ENCODE measurements around the gene CA5A. TPM values are rescaled to one million over a fixed set of nuclear protein-coding genes. Genes with fewer than 3 reads are reported as not detected.
"Not testable (repeated sequence)": the region's sequence is repeated elsewhere in the genome, so short reads cannot be mapped to it uniquely, and the experiment has no call there.

Gene CA5A
- total RNA-seq, 4 donors from 2014 or later = not detected

DNA sequence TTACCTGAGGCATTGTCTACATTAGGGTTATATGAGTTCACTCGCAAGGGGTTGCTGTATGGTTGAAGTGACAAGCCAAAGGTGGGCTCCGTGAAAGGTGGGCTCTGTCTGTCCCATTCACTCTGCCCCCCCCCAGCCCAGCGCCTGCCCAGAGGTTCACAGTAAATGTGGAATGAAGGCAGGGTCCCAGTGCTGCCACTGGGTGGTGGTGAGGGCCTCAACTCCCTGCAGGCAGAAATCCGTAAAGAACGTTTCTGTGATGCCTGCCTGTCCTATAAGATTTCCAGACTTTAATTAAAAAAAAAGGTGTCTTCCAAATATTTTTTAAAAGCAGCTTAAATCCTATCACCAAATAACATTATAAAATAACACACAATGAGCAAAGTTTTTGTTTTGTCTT lies 31.4 kb downstream of the CA5A start:
- H3K4me3 ChIP-seq; H3K27me3 ChIP-seq; H3K9me3 ChIP-seq; H3K36me3 ChIP-seq; intact Hi-C loops (cut with DNase I; ENCODE audit: low total_unique reads); H3K27ac ChIP-seq; DNase-seq; ATAC-seq; H3K4me1 ChIP-seq: not testable (repeated sequence)
- in situ Hi-C loops (cut with MboI; ENCODE audit: low sequenced_read_pairs in 4 of 4) = loop anchor here in 1 of 4 donors (10.0 kb wide), 1 partner anchor 130 kb away; no protein-coding TSS in a partner anchor

- H3K4me3 ChIP-seq; DNase-seq; intact Hi-C loops (cut with DNase I; ENCODE audit: low total_unique reads); H3K27ac ChIP-seq; H3K9me3 ChIP-seq; H3K4me1 ChIP-seq; H3K27me3 ChIP-seq; ATAC-seq; H3K36me3 ChIP-seq: not testable (repeated sequence)
- in situ Hi-C loops (cut with MboI; ENCODE audit: low sequenced_read_pairs in 4 of 4) = loop anchor here in 1 of 4 donors (10.0 kb wide), 1 partner anchor 126 kb away; no protein-coding TSS in a partner anchor
Measured at GRCh38 chr16:87900489-87900888, 35.8 kb downstream of the CA5A start.

DNA sequence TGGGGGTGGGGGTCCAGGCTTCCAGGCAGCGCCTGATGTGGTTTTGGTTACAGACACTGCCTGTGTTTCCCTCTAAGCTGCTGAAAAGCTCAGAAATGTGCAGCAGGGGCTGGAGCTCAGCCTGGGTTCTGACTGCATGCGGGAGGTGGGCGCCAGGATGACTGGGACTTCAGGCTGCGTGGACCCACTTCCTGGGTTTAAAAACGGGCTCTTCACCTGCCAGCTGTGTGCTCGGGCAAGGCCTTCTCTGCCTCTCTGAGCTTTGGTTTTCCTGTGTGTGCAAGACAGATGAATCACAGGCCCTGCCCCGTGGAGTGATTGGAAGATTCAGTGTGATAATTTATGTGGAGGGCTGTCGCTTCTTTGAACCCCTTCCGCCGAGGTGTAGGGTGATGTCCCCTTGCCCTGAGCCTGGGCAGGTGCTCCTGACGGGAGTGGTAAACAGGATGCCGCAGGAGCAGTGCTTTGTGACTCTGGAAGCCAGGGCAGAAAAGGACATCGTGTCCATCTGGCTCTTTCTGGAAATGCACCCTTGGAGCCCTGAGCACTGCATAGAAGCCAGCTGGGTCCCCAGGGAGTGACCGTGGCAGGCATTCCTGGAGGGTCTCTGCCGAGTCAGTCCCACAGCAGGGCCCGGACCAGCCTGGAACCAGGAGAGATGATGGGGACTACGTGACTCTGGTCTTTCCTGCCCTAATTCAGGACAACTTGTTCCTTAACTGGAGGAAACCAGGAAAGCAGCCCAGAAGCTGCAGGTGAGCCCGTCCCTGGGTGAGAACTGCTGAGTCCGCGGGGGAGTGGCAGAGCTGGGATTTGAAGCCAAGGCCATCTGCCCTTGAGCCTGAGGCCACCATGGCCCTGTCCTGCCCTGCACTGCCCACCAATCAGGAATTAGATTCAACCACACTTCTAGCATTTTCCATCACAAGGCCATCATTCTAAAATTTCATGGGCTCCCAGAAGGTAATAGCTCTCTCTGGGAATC lies 38.5 kb downstream of the CA5A start:
- Histone ChIP-seq H3K4me1 (peaks cover 6 to 18% of the 10 kb centered on the region in 2 donors), H3K27ac (no peak overlapping the region), H3K9me3 (no peaks in the 10 kb centered on the region), H3K27me3 (no peaks in the 10 kb centered on the region), H3K36me3 (no peaks in the 10 kb centered on the region), H3K4me3 (no peak overlapping the region)
- intact Hi-C loops (cut with DNase I; ENCODE audit: low total_unique reads) = no loop called here
- ATAC-seq (no peak), DNase-seq (no peak)
- in situ Hi-C loops (cut with MboI; ENCODE audit: low sequenced_read_pairs in 4 of 4) = loop anchor here in 1 of 4 donors (25.0 kb wide), 1 partner anchor 111 kb away; no protein-coding TSS in a partner anchor
- TF ChIP-seq POLR2A (IDR thresholded peaks at IDR 0.05) = no peak
- TF ChIP-seq, protein P1, sequence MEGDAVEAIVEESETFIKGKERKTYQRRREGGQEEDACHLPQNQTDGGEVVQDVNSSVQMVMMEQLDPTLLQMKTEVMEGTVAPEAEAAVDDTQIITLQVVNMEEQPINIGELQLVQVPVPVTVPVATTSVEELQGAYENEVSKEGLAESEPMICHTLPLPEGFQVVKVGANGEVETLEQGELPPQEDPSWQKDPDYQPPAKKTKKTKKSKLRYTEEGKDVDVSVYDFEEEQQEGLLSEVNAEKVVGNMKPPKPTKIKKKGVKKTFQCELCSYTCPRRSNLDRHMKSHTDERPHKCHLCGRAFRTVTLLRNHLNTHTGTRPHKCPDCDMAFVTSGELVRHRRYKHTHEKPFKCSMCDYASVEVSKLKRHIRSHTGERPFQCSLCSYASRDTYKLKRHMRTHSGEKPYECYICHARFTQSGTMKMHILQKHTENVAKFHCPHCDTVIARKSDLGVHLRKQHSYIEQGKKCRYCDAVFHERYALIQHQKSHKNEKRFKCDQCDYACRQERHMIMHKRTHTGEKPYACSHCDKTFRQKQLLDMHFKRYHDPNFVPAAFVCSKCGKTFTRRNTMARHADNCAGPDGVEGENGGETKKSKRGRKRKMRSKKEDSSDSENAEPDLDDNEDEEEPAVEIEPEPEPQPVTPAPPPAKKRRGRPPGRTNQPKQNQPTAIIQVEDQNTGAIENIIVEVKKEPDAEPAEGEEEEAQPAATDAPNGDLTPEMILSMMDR (IDR thresholded peaks at IDR 0.05 in 4 of 5, conservative IDR thresholded peaks at IDR 0.05 in 1 of 5) = no peak

- peaks cover 6 to 18% of the 10 kb centered on the region in 2 donors for H3K4me1 ChIP-seq
- ATAC-seq; H3K27ac ChIP-seq; H3K27me3 ChIP-seq; H3K4me3 ChIP-seq; DNase-seq; intact Hi-C loops (cut with DNase I; ENCODE audit: low total_unique reads); H3K36me3 ChIP-seq; H3K9me3 ChIP-seq: not testable (repeated sequence)
- in situ Hi-C loops (cut with MboI; ENCODE audit: low sequenced_read_pairs in 4 of 4) = loop anchor here in 1 of 4 donors (25.0 kb wide), 1 partner anchor 110 kb away; no protein-coding TSS in a partner anchor
Measured at GRCh38 chr16:87896924-87897520, 39.3 kb downstream of the CA5A start.

GRCh38 chr16:87896176-87896890 lies 40.0 kb downstream of the CA5A start:
- intact Hi-C loops (cut with DNase I; ENCODE audit: low total_unique reads); H3K27ac ChIP-seq: not testable (repeated sequence)
- in situ Hi-C loops (cut with MboI; ENCODE audit: low sequenced_read_pairs in 4 of 4) = loop anchor here in 1 of 4 donors (25.0 kb wide), 1 partner anchor 109 kb away; no protein-coding TSS in a partner anchor

GRCh38 chr16:87895641-87896141 lies 40.6 kb downstream of the CA5A start:
- H3K27ac ChIP-seq = no peak overlapping the region

More at GRCh38 chr16:87896176-87896890, 40.0 kb downstream of the CA5A start:
- DNase-seq, H3K4me3 ChIP-seq, H3K27me3 ChIP-seq, H3K36me3 ChIP-seq, H3K9me3 ChIP-seq, ATAC-seq: not testable (repeated sequence)
- peaks cover 6 to 18% of the 10 kb centered on the region in 2 donors for H3K4me1 ChIP-seq

DNA sequence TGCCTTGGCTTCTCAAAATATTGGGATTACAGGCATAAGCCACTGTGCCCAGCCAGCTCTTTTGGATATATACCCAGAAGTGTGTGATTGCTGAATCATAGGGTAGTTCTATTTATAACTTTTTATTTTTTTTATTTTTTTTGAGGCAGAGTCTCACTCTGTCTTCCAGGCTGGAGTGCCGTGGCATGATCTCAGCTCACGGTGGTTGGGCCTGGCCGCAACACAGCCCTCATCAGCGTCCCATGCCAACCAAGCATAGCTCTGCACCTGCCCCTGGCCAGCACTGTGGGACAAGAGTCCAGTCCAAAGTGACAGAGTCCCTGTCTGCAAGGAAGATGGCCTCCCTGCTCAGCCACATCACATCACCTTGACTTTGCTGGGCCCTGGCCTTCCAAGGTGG lies 42.3 kb downstream of the CA5A start:
- Histone ChIP-seq H3K4me1 (peaks cover 6 to 18% of the 10 kb centered on the region in 2 donors), H3K27ac (peak overlapping the region; percentile 66 to 83 (median 70))
- H3K4me3 ChIP-seq; H3K36me3 ChIP-seq; H3K27me3 ChIP-seq; intact Hi-C loops (cut with DNase I; ENCODE audit: low total_unique reads); H3K9me3 ChIP-seq: not testable (repeated sequence)
- peak; percentile 97 to 98 for ATAC-seq
- peak; percentile 81 to 88 for DNase-seq
- in situ Hi-C loops (cut with MboI; ENCODE audit: low sequenced_read_pairs in 4 of 4) = loop anchor here in 1 of 4 donors (25.0 kb wide), 1 partner anchor 107 kb away; no protein-coding TSS in a partner anchor

More at GRCh38 chr16:87895641-87896141, 40.6 kb downstream of the CA5A start:
- DNase-seq (no peak), ATAC-seq (no peak)
- Histone ChIP-seq H3K4me3 (no peak overlapping the region), H3K27me3 (no peaks in the 10 kb centered on the region), H3K4me1 (peaks cover 6 to 18% of the 10 kb centered on the region in 2 donors), H3K36me3 (no peaks in the 10 kb centered on the region), H3K9me3 (no peaks in the 10 kb centered on the region)
- intact Hi-C loops (cut with DNase I; ENCODE audit: low total_unique reads) (no loop called here), in situ Hi-C loops (cut with MboI; ENCODE audit: low sequenced_read_pairs in 4 of 4) (loop anchor here in 1 of 4 donors (25.0 kb wide), 1 partner anchor 108 kb away; no protein-coding TSS in a partner anchor)
- no peak for TF ChIP-seq POLR2A (IDR thresholded peaks at IDR 0.05)
- TF ChIP-seq, protein P1 (IDR thresholded peaks at IDR 0.05 in 4 of 5, conservative IDR thresholded peaks at IDR 0.05 in 1 of 5) = no peak

Data from gastrocnemius medialis (tissue), 4 donors.